Activated CD4-positive, alpha-beta T cell treated with anti-CD3 and anti-CD28 coated beads, Interleukin-2, amount 10 ng/mL, durations not matched to agents 24 days and 14 days (primary cell): ENCODE measurements around the gene CENPP. TPM values are rescaled to one million over a fixed set of nuclear protein-coding genes. Genes with fewer than 3 reads are reported as not detected.

Source experiments
- DNase-seq: peaks from one replicate; pipeline ENCODE4 v3.0.0; 2022
- H3K27ac Mint-ChIP-seq: one replicate; pipeline ENCODE4 v1.8.0; 2022; ENCODE audit warnings: mild to moderate bottlenecking, mixed read lengths
- H3K27me3 Mint-ChIP-seq: one replicate; pipeline ENCODE4 v1.8.0; 2022; ENCODE audit warnings: mixed read lengths
- H3K36me3 Mint-ChIP-seq: one replicate; pipeline ENCODE4 v1.8.0; 2022; ENCODE audit warnings: low read depth, mild to moderate bottlenecking, mixed read lengths
- H3K4me1 Mint-ChIP-seq: one replicate; pipeline ENCODE4 v1.8.0; 2021; ENCODE audit warnings: mixed read lengths
- H3K4me3 Mint-ChIP-seq: one replicate; pipeline ENCODE4 v1.8.0; 2022; ENCODE audit warnings: mild to moderate bottlenecking, moderate library complexity, mixed read lengths
- H3K9me3 Mint-ChIP-seq: one replicate; pipeline ENCODE4 v1.8.0; 2021; ENCODE audit warnings: mixed read lengths
- intact Hi-C: fragments of 100-400 bp; cut with micrococcal nuclease; formaldehyde crosslinking; loops from one replicate; pipeline ENCODE4 v1.15.1; 2023
- total RNA-seq: library from RNA; stranded (reverse); gene quantifications from 2 replicates; pipeline ENCODE4 v1.2.3, GENCODE V29; 2022

CENPP gene
- total RNA-seq, 1 donor from 2014 or later = 27.5 TPM

- DNase-seq = no peak
- peaks cover 63% of the 10 kb centered on the region for H3K36me3 Mint-ChIP-seq
- intact Hi-C loops = no loop called here
- H3K27me3 Mint-ChIP-seq = no peaks in the 10 kb centered on the region
- no peaks in the 10 kb centered on the region for H3K9me3 Mint-ChIP-seq
- no peak overlapping the region for H3K4me3 Mint-ChIP-seq
- H3K4me1 Mint-ChIP-seq = peaks cover 12% of the 10 kb centered on the region
- H3K27ac Mint-ChIP-seq = no peak overlapping the region
These were observed 323.3 kb downstream of the CENPP start for GRCh38 chr9:92649007-92649406.

- no peaks in the 10 kb centered on the region for H3K27me3 Mint-ChIP-seq
- no peaks in the 10 kb centered on the region for H3K9me3 Mint-ChIP-seq
- no peak for DNase-seq
- peaks cover 53% of the 10 kb centered on the region for H3K36me3 Mint-ChIP-seq
- intact Hi-C loops = no loop called here
- peaks cover 12% of the 10 kb centered on the region for H3K4me1 Mint-ChIP-seq
- H3K27ac Mint-ChIP-seq = no peak overlapping the region
- H3K4me3 Mint-ChIP-seq = no peak overlapping the region
These were observed 324.5 kb downstream of the CENPP start for GRCh38 chr9:92650296-92650695.

- intact Hi-C loops = no loop called here
- Mint-ChIP-seq H3K4me3 (no peak overlapping the region), H3K36me3 (peaks cover 48% of the 10 kb centered on the region), H3K4me1 (peaks cover 13% of the 10 kb centered on the region), H3K27ac (no peak overlapping the region), H3K9me3 (no peaks in the 10 kb centered on the region), H3K27me3 (no peaks in the 10 kb centered on the region)
- DNase-seq = no peak
These were observed 325.3 kb downstream of the CENPP start for GRCh38 chr9:92650839-92651621.

GRCh38 chr9:92652461-92652860, 326.7 kb downstream of the CENPP start:
- intact Hi-C loops = no loop called here
- Mint-ChIP-seq H3K4me3 (no peak overlapping the region), H3K4me1 (peaks cover 5% of the 10 kb centered on the region), H3K27ac (no peak overlapping the region), H3K36me3 (peaks cover 47% of the 10 kb centered on the region), H3K27me3 (no peaks in the 10 kb centered on the region), H3K9me3 (no peaks in the 10 kb centered on the region)
- no peak for DNase-seq

GRCh38 chr9:92654481-92655301, 328.9 kb downstream of the CENPP start:
- intact Hi-C loops = no loop called here
- no peak overlapping the region for H3K27ac Mint-ChIP-seq

GRCh38 chr9:92655366-92655765, 329.6 kb downstream of the CENPP start:
- intact Hi-C loops = no loop called here
- Mint-ChIP-seq H3K27me3 (no peaks in the 10 kb centered on the region), H3K9me3 (no peaks in the 10 kb centered on the region), H3K36me3 (peaks cover 32% of the 10 kb centered on the region), H3K27ac (no peak overlapping the region), H3K4me1 (peaks cover 12% of the 10 kb centered on the region), H3K4me3 (no peak overlapping the region)
- DNase-seq = no peak

More at GRCh38 chr9:92654481-92655301, 328.9 kb downstream of the CENPP start:
- no peak overlapping the region for H3K4me3 Mint-ChIP-seq
- no peak for DNase-seq
- no peaks in the 10 kb centered on the region for H3K27me3 Mint-ChIP-seq
- H3K4me1 Mint-ChIP-seq = peaks cover 8% of the 10 kb centered on the region
- no peaks in the 10 kb centered on the region for H3K9me3 Mint-ChIP-seq
- H3K36me3 Mint-ChIP-seq = peaks cover 32% of the 10 kb centered on the region

- Mint-ChIP-seq H3K27me3 (no peaks in the 10 kb centered on the region), H3K4me1 (peaks cover 13% of the 10 kb centered on the region), H3K9me3 (no peaks in the 10 kb centered on the region), H3K36me3 (peaks cover 29% of the 10 kb centered on the region), H3K27ac (no peak overlapping the region), H3K4me3 (no peak overlapping the region)
- no peak for DNase-seq
- intact Hi-C loops = no loop called here
These were observed 330.3 kb downstream of the CENPP start for GRCh38 chr9:92655896-92656536.

GRCh38 chr9:92656537-92656925, 330.8 kb downstream of the CENPP start:
- peaks cover 15% of the 10 kb centered on the region for H3K4me1 Mint-ChIP-seq
- DNase-seq = no peak
- H3K27ac Mint-ChIP-seq = no peak overlapping the region
- H3K36me3 Mint-ChIP-seq = peaks cover 29% of the 10 kb centered on the region
- no peaks in the 10 kb centered on the region for H3K27me3 Mint-ChIP-seq
- intact Hi-C loops = no loop called here
- no peak overlapping the region for H3K4me3 Mint-ChIP-seq
- H3K9me3 Mint-ChIP-seq = no peaks in the 10 kb centered on the region

- Mint-ChIP-seq H3K9me3 (no peaks in the 10 kb centered on the region), H3K4me3 (no peak overlapping the region), H3K4me1 (peaks cover 19% of the 10 kb centered on the region), H3K27me3 (no peaks in the 10 kb centered on the region), H3K36me3 (peaks cover 33% of the 10 kb centered on the region), H3K27ac (peak overlapping the region; percentile 60)
- DNase-seq = no peak
- intact Hi-C loops = no loop called here
These were observed 331.7 kb downstream of the CENPP start for GRCh38 chr9:92657296-92658094.

- DNase-seq = no peak
- H3K36me3 Mint-ChIP-seq = peaks cover 28% of the 10 kb centered on the region
- intact Hi-C loops = no loop called here
- no peak overlapping the region for H3K4me3 Mint-ChIP-seq
- peaks cover 20% of the 10 kb centered on the region for H3K4me1 Mint-ChIP-seq
- no peaks in the 10 kb centered on the region for H3K27me3 Mint-ChIP-seq
- H3K27ac Mint-ChIP-seq = no peak overlapping the region
- H3K9me3 Mint-ChIP-seq = no peaks in the 10 kb centered on the region
These were observed 332.4 kb downstream of the CENPP start for GRCh38 chr9:92658176-92658575.

- H3K27ac Mint-ChIP-seq = no peak overlapping the region
- DNase-seq = no peak
- H3K36me3 Mint-ChIP-seq = peaks cover 28% of the 10 kb centered on the region
- H3K4me1 Mint-ChIP-seq = peaks cover 23% of the 10 kb centered on the region
- intact Hi-C loops = no loop called here
- no peaks in the 10 kb centered on the region for H3K27me3 Mint-ChIP-seq
- no peaks in the 10 kb centered on the region for H3K9me3 Mint-ChIP-seq
- no peak overlapping the region for H3K4me3 Mint-ChIP-seq
These were observed 332.9 kb downstream of the CENPP start for GRCh38 chr9:92658611-92659010.

GRCh38 chr9:92659601-92660000, 333.8 kb downstream of the CENPP start:
- intact Hi-C loops = no loop called here
- peaks cover 28% of the 10 kb centered on the region for H3K4me1 Mint-ChIP-seq
- no peaks in the 10 kb centered on the region for H3K9me3 Mint-ChIP-seq
- no peak for DNase-seq
- H3K36me3 Mint-ChIP-seq = peaks cover 27% of the 10 kb centered on the region
- H3K27ac Mint-ChIP-seq = no peak overlapping the region
- no peaks in the 10 kb centered on the region for H3K27me3 Mint-ChIP-seq
- H3K4me3 Mint-ChIP-seq = no peak overlapping the region

- no peaks in the 10 kb centered on the region for H3K27me3 Mint-ChIP-seq
- no peak overlapping the region for H3K4me3 Mint-ChIP-seq
- H3K4me1 Mint-ChIP-seq = peaks cover 33% of the 10 kb centered on the region
- no peak overlapping the region for H3K27ac Mint-ChIP-seq
- peaks cover 26% of the 10 kb centered on the region for H3K36me3 Mint-ChIP-seq
- intact Hi-C loops = no loop called here
- H3K9me3 Mint-ChIP-seq = no peaks in the 10 kb centered on the region
- DNase-seq = no peak
These were observed 334.5 kb downstream of the CENPP start for GRCh38 chr9:92660266-92660665.
